ENCODE results near the gene TDRD12.
"Not testable (repeated sequence)": the region's sequence is repeated elsewhere in the genome, so short reads cannot be mapped to it uniquely, and the experiment has no call there.

The TDRD12 gene

GRCh38 chr19:32693151-32694108, 26.1 kb upstream of the TDRD12 start:
- DNase-seq = not testable (repeated sequence)

GRCh38 chr19:32694316-32694715, 25.3 kb upstream of the TDRD12 start:
- DNase-seq = not testable (repeated sequence)

- DNase-seq = not testable (repeated sequence)
Measured at GRCh38 chr19:32694851-32695250, 24.7 kb upstream of the TDRD12 start.

GRCh38 chr19:32695506-32695905, 24.1 kb upstream of the TDRD12 start:
- DNase-seq = not testable (repeated sequence)

GRCh38 chr19:32696771-32697170, 22.8 kb upstream of the TDRD12 start:
- DNase-seq = not testable (repeated sequence)

GRCh38 chr19:32700129-32700528, 19.4 kb upstream of the TDRD12 start:
- DNase-seq = not testable (repeated sequence)

- no peak for DNase-seq
Measured at GRCh38 chr19:32702010-32702409, 17.6 kb upstream of the TDRD12 start.

- DNase-seq = not testable (repeated sequence)
Measured at GRCh38 chr19:32704006-32704405, 15.6 kb upstream of the TDRD12 start.

- DNase-seq = no peak
Measured at GRCh38 chr19:32708457-32708856, 11.1 kb upstream of the TDRD12 start.

- DNase-seq = no peak
Measured at GRCh38 chr19:32709032-32709431, 10.5 kb upstream of the TDRD12 start.

- DNase-seq = no peak
Measured at GRCh38 chr19:32711747-32712146, 7.8 kb upstream of the TDRD12 start.

- not testable (repeated sequence) for DNase-seq
Measured at GRCh38 chr19:32716203-32716602, 3.4 kb upstream of the TDRD12 start.

GRCh38 chr19:32717496-32717895, 2.1 kb upstream of the TDRD12 start:
- DNase-seq = no peak

- DNase-seq = no peak
Measured at GRCh38 chr19:32718286-32718685, 1.3 kb upstream of the TDRD12 start.

- DNase-seq = no peak
Measured at GRCh38 chr19:32720216-32720935, 809 bp downstream of the TDRD12 start.

- DNase-seq = no peak
Measured at GRCh38 chr19:32720936-32721250, 1.3 kb downstream of the TDRD12 start.

GRCh38 chr19:32735936-32736335, 16.4 kb downstream of the TDRD12 start:
- DNase-seq = no peak

GRCh38 chr19:32743021-32743420, 23.5 kb downstream of the TDRD12 start:
- no peak for DNase-seq

GRCh38 chr19:32743447-32743846, 23.9 kb downstream of the TDRD12 start:
- no peak for DNase-seq

GRCh38 chr19:32744555-32745325, 25.2 kb downstream of the TDRD12 start:
- DNase-seq = no peak

- DNase-seq = peak; percentile 7
Measured at GRCh38 chr19:32745594-32746251, 26.2 kb downstream of the TDRD12 start.

- DNase-seq = peak; percentile 3
Measured at GRCh38 chr19:32746631-32747196, 27.1 kb downstream of the TDRD12 start.

Measured in fibroblast of upper back skin (primary cell).